ENCODE results near the gene ITPK1.

ITPK1 gene

GRCh38 chr14:92902191-92902590, 213.5 kb downstream of the ITPK1 start:
- no peak for DNase-seq (ENCODE audit: low read depth in 2 of 2)
- no peak overlapping the region for H3K4me3 ChIP-seq (replicated peaks in 1 of 2; ENCODE audit: low read depth in 2 of 2, low read length in 2 of 2)
- no peak for TF ChIP-seq CTCF (IDR thresholded peaks at IDR 0.05; ENCODE audit: low read depth, low read length)

DNA sequence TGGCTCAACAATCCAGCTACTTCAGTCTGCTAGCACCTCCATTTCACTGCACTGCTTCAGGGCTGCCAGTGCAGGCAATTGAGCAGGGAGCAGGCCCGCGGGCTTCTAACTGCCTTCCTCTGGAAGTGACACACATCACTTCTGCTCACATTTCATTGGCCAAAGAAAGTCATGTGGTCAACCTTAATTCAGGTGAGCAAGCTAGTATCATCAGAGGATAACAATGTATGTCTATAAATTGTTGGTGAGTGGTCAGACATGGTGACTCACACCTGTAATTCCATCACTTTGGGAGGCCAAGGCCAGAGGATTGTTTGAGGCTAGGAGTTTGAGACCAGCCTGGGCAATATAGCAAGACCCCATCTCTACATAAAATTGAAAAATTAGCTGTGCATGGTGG, 215.1 kb downstream of the ITPK1 start:
- no peak for DNase-seq (ENCODE audit: low read depth in 2 of 2)
- no peak for TF ChIP-seq CTCF (IDR thresholded peaks at IDR 0.05; ENCODE audit: low read depth, low read length)
- no peak overlapping the region for H3K4me3 ChIP-seq (replicated peaks in 1 of 2; ENCODE audit: low read depth in 2 of 2, low read length in 2 of 2)

- DNase-seq (ENCODE audit: low read depth in 2 of 2): no peak
- TF ChIP-seq CTCF (IDR thresholded peaks at IDR 0.05; ENCODE audit: low read depth, low read length): no peak
- no peak overlapping the region for H3K4me3 ChIP-seq (replicated peaks in 1 of 2; ENCODE audit: low read depth in 2 of 2, low read length in 2 of 2)
Measured at GRCh38 chr14:92898566-92899131, 217.1 kb downstream of the ITPK1 start.

DNA sequence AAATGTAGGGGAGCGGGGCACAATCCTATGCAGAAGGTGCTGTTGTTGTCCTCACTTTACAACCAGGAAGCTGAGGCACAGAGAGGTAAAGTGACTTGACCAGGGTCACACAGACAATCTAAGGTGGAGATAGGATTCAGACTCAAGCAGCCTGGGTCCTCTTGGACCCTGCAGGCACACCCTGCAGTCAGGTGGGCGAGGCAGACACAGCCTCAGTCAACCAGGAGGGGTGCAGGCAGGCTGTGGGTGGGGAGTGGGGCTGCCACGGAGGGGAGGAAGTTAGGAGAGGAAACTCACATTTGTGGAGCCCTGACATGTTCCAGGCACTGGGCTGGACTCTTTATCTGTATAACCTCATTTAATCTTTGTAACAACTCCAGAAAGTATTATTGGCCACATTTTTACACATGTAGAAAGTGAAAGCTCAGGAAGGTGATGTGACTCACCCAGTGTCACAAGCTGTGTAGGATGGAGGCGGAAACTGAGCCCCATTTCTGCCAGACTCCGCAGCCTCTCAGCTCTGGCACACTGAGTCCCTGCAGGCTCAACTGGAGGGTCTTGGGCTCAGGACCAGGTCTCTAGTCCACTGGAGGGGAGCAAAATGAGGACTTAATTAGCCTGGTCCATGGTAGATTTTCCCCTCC, 217.7 kb downstream of the ITPK1 start:
- no peak overlapping the region for H3K4me3 ChIP-seq (replicated peaks in 1 of 2; ENCODE audit: low read depth in 2 of 2, low read length in 2 of 2)
- no peak for DNase-seq (ENCODE audit: low read depth in 2 of 2)
- TF ChIP-seq CTCF (IDR thresholded peaks at IDR 0.05; ENCODE audit: low read depth, low read length): no peak

DNA sequence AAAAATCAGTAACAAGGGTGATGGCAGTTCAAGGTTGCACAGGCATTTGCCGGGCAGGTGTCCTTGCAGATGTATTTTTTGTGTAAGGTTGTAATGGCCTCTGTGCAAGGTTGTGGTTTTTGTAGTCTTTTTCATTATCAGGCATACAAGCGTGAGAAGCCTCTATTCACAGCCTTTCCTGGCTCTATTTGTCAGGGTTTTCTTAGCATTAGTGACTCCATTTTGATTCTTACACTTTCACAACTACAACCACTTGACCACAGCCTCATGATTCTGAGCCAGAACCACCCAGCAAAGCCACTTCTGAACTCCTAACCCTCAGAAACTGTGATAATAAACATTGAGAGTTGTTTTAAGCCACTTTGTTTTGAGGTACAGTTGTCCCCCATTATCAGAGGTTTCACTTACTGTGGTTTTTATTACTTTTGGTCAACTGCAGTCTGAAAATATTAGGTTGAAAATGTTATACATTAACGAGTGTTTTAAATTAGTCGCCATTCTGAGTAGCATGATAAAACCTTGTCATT, 220.3 kb downstream of the ITPK1 start:
- DNase-seq (ENCODE audit: low read depth in 2 of 2): no peak
- no peak for TF ChIP-seq CTCF (IDR thresholded peaks at IDR 0.05; ENCODE audit: low read depth, low read length)
- H3K4me3 ChIP-seq (replicated peaks in 1 of 2; ENCODE audit: low read depth in 2 of 2, low read length in 2 of 2): no peak overlapping the region

GRCh38 chr14:92892589-92892988, 223.1 kb downstream of the ITPK1 start:
- TF ChIP-seq CTCF (IDR thresholded peaks at IDR 0.05; ENCODE audit: low read depth, low read length): no peak
- DNase-seq (ENCODE audit: low read depth in 2 of 2): peak in 1 of 2 donors; percentile 17
- no peak overlapping the region for H3K4me3 ChIP-seq (replicated peaks in 1 of 2; ENCODE audit: low read depth in 2 of 2, low read length in 2 of 2)

All from cardiac fibroblast (primary cell).